ENCODE measurements around the gene KDELR3.

DNA sequence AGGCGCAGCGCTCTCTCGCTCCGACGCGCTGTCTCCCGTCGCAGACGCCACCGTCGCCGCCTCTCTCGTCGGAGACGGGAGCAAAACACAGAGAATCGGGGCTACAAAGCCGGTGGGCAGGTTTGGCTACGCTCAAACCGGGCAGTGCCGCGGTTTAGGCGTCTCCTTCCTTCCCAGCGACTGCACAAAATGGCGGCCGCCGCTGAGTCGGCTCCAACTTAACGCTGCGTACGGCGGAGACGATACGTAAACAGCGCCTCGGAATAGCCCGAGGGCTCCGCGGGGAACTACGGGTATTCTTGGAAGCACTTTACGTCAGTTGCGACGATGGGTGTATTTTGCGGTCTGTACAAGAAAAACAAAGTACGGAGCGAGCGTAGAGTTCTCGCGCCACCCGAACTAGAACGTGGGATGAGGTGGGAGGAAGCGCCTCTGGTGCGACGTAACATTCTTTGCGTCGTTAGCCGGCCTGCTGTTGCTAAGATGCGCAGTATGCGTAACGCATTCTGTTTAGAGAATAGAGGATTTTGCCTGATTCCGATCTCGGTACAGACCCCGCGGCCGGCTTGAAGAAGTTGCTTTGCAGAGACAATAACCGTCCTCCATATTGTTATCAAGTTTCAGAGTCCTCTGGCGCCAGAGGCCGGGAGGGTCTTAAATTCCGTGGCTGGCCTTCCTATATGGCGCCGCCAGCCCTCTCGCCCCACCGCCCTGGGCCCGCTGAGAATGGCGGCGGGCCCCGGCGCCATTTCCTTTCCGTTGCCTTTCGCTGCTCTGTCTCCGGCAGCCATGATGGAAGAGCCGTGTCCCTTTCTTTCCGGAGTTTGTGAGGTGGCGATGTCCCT, 38.4 kb downstream of the KDELR3 start, which contains the start of gene DDX17:
- TF ChIP-seq POLR2A (IDR thresholded peaks at IDR 0.05; ENCODE audit: low read depth, low read length) (peak; percentile 66), TAF1 (IDR thresholded peaks at IDR 0.05; ENCODE audit: borderline replicate concordance, low read depth, low read length) (peak; percentile 82), POLR2AphosphoS5 (IDR thresholded peaks at IDR 0.05; ENCODE audit: low read depth, low read length) (peak; percentile 69)

All from GM12892 (cell line).